GM21825 (cell line): ENCODE data around the gene TREML2.
"Not testable (repeated sequence)": the region's sequence is repeated elsewhere in the genome, so short reads cannot be mapped to it uniquely, and the experiment has no call there.

ENCODE experiments used
- ATAC-seq: cut with Tn5 transposase; IDR thresholded peaks from one replicate; pipeline ENCODE4 v1.9.1; 2021; ENCODE audit warnings: mild to moderate bottlenecking, moderate library complexity; ENCODE audit not compliant: unreplicated experiment

The TREML2 gene

GRCh38 chr6:41209547-41210320, 8.8 kb upstream of the TREML2 start:
- no peak for ATAC-seq

DNA sequence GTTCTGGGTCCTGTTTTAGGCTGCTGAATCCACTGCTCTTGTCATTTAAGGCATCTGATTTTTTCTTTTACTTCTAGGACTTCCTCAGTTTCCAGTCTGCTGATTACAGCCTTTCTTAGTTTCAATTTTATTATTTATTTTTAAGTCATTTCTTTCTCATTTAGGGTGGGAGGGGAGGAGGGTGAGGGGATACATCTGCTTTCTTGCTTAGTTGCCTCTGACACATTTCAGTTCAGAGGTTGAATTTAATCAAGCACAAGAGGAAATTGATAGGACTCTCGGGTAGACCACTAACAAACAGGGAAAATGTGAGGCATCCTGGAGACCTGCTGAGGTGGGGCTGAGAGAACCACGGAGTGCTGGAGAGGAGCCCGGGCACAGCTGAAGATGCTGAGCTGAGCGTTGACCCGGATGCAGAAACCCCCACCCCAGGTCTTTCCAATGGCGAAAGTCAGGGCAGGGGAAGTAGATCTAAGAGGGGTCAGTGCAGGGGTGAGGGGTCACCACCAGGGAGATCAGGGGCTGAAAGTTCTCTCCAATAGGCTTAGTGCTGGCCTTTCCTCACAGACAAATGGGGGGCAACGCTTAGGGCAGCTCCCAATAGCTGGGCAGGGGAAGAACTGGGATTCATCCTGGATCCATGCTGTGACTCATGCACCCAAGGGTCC, 7.6 kb upstream of the TREML2 start:
- no peak for ATAC-seq

DNA sequence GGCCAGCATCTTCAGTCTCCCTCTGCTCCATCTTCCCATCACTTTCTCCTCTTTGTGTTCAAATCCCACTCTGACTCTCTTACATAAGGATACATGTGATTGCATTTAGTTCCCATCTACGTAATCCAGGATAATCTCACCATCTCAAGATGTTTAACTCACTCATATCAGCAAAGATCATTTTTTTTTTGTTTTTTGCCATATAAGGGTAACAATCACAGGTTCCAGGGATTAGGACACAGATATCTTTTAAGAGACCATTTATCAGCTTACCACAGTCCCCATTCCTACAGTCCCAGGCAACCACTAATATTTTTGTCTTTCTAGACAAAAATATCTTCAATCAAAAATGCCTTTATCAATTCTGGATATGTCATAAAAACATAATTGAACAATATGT, 3.2 kb upstream of the TREML2 start:
- no peak for ATAC-seq

- no peak for ATAC-seq
Measured at GRCh38 chr6:41201764-41202173, 820 bp upstream of the TREML2 start.

- peak; percentile 26 for ATAC-seq
Measured at GRCh38 chr6:41200296-41200900, 551 bp downstream of the TREML2 start.

GRCh38 chr6:41199552-41200246, 1.2 kb downstream of the TREML2 start:
- peak; percentile 42 for ATAC-seq

- no peak for ATAC-seq
Measured at GRCh38 chr6:41197234-41197633, 3.7 kb downstream of the TREML2 start.

DNA sequence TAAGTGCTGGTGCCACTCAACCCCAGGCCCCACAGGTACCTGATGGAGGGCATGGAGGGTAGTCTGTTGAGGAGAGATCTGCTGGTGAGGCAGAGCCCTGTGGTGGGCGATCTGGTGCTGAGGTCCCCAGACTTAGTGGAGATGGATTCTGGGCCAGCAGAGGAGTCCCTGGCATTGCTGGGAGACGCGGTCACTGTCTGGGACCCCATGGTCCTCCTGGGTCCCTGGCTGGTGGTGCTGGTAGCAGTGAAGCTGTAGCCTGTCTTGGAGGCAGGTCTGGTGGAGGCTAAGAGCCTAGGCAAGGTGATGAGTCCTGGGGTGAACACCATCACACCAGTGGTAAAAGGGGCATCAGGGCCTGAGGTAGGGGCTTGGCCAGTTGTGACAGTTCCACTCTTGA, 6.6 kb downstream of the TREML2 start:
- ATAC-seq, result no peak

DNA sequence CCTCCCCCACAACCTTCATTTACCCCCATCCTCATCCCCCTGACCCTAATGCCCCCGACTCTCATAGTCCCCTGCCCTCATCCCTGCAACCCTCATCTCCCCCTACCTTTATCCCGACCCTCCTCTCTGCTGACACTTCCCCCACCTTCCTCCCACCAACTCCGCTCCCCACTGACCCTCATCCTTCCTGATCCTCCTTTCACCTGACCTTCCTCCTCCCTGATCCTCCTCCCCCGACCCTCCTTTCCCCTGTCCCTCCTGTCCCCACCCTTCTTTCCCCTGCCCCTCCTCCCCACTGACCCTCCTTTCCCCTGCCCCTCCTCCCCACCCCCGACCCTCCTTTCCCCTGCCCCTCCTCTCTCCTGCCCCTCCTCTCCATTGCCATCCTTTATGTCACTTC, 7.1 kb downstream of the TREML2 start:
- no peak for ATAC-seq

- no peak for ATAC-seq
Measured at GRCh38 chr6:41193171-41193734, 7.7 kb downstream of the TREML2 start.

DNA sequence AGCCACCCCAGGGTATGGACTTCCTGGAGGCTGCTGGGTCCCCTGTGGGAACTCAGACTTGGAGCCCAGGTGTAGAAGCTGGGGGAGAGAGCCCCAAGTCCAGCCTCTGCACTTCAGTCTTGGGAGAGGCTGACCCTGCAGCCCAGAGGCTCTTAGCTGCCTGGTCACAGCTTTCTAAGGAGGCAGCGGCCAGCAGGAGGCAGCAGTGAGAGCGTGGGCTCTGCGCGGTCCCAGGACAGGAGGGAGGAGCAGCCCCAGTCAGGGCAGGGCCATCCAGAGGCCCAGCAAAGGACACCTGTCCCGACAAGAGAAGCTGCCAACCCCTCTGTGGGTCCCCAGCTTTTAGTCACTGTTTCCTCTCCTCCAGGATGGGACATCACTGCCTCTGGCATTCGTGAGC, 9.4 kb downstream of the TREML2 start:
- no peak for ATAC-seq

GRCh38 chr6:41190791-41191190, 10.2 kb downstream of the TREML2 start:
- ATAC-seq, result no peak

DNA sequence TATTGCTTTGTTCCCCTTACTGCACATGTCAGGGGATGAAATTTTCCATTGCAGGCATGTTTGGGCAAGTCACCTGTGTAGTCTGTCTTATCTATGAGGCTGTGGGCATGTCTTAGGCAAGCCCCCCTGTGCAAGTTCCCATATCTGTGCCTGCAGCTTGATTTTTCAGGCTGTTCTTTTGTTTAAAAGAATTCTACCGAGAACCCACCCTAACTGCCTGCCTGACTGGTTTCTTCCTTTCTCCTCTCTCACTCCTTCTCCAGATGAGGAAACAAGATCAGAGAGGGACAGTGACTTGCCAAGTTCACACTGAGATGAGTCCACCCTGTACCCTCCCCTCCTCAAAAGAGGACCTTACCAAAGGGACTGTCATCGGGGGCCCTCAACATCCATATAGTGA, 11.0 kb downstream of the TREML2 start:
- no peak for ATAC-seq

- ATAC-seq, result not testable (repeated sequence)
Measured at GRCh38 chr6:41189046-41189445, 11.9 kb downstream of the TREML2 start.

DNA sequence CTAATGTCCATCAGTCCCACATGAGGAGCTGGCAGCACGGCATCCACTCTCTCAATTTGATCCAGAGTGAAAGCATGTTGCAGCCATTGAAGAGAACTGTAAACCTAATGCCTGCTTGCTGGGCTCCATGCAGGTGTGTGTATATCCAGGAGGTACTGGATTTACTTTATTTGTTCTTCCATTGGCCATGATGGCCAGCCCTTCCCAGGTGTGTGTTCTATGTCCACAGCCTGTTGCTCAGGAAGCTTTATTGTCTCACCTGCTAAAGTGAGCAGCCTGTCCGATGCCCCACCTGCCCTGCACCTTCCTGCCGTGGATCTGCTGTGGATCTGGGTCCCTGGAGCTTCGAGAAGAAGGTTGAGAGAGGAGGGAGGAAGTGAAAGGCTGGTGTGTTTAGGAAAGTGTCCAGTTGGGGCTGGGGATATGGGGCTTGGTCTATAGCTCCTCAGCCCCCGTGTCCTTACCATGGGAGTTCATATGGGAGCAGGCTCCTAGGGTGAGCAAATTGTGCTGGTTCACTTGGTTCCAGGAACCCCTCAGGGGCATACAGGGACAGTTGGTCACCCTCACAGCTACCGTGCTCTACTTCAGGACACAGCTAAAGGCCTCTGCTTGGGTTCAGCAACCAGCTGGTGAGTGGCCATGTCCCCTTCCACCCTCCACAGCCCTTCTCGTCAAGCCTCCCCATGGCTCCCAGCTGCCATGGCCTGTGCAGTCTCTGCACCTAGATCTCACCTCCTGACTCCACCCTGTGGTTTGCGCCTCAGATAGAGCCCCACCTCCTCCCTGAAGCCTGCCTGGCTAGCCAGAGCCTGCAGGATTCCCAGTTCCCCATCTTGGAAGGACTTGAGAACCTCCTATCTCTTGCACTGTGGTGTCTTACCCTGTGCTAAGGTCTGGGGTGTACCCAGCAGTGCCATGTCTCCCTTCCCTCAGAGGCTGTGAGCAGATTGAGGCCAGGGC, 12.7 kb downstream of the TREML2 start:
- no peak for ATAC-seq

DNA sequence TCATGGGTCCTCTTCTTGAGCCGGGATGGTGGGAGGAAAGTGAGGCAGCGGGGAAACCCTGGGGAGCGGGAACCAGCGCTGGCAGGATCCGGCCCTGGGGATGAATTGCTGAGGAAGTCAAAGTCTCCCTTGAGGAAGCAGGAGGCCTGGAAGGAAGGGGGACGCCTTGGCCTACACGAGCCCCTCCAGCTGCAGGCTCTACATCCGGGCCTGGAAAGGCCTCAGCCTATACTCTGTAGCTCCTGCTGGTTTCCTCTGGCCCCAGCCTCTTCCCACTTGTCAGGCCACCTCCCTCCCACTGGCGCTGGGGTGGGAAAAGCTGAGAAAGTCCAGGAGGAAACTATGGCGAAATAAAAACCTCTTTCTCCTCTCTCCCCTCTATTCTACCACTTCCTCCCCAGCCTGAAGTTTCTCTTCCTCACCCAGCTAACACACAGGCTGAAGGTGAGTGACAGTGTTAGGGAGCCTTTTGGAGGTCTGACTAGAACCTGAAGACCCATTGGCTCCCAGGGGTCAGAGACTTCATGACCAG, 14.9 kb downstream of the TREML2 start:
- ATAC-seq, result no peak

DNA sequence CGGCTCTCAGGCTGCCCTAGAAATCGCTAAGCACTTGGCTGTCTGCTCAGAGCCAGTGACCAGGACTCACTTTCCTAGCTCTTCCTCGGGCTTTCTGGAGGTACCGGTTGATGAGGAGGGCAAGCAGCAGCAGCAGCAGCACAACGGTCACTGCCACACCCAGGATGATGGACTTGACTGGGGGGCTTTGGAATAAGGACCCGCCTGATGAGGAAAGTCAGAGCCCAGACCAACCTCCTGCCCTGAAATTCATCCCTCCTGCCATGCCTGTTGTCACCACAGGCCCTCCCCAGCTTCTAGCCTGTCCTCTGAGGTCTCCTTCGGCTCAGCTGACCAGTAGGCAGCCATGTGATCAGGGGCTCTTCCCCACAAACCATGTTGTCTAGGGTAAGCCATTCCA, 16.2 kb downstream of the TREML2 start:
- no peak for ATAC-seq

DNA sequence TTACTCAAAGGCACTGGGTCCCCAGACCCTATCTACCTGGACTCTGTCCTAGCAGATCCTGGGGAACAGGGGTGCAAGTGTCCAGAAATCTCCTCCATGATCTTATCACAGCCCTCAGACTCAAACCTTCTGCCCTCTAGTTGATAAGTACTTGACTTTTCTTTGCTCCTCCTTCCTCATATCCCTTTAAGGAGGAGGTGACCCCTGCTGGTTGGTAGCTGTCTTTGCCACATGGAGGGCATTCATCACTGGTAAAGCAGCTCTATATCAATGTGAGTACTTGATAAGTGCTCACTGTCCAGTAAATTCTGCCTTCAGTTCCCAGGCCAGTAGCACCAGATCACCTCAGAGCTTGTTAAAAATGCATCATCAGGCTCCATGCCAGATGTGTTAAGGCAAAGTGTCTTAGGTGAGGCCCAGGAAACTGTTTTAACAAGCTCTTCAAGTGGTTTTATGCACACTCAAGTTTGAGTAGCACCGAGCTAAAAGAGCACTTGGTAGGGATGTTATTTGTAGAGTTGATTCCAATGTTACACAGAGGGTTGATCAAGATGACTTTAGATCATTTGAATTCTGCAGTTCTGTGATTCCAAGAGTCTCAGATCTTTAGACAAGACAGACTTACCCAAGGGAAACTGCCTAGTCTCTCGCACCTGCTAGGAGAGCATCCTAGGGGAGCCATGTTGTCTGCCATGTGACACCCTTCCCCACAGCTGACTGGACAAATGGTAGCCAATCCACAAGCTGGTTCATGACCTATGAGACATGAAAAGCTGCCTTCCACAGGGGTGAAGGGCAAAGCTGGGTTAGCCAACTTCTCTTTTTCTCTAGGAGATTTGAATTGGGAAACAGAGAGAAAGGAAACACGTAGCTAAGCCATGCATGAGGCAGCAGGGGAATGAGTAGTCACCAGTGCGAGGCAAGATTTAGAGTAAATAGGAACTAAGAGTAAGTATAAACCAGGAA, 18.6 kb downstream of the TREML2 start:
- ATAC-seq, result no peak

DNA sequence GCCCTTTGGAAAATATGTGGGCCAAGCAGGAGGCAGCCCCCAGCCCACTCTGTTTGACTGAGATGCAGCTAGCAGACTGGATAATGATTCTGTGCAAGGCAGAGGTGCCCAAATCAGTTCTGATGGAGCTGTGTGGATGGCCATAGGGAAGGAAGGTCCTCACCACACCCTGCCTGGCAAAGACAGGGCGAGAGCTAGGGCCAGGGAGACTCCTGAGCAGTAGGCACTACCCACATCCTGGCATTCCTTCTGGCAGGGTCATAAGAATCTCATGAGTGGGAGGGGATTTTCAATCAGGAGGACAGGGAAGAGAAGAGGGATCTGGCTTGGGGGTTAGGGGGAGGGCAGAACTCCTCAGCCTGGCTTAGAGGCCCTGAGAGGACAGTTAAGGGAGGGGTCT, 19.4 kb downstream of the TREML2 start:
- ATAC-seq, result no peak
